GM21529 (cell line): Measurements from ENCODE around the gene CES2.
"Not testable (repeated sequence)": the region's sequence is repeated elsewhere in the genome, so short reads cannot be mapped to it uniquely, and the experiment has no call there.

Source experiments
- ATAC-seq: cut with Tn5 transposase; IDR thresholded peaks from one replicate; pipeline ENCODE4 v1.9.1; 2021; ENCODE audit not compliant: unreplicated experiment

Gene CES2

GRCh38 chr16:66952430-66953110, 17.3 kb downstream of the CES2 start:
- ATAC-seq, result no peak

GRCh38 chr16:66953462-66954096, 18.3 kb downstream of the CES2 start:
- ATAC-seq, result no peak

GRCh38 chr16:66954097-66954659, 18.9 kb downstream of the CES2 start:
- peak; percentile 56 for ATAC-seq

GRCh38 chr16:66955363-66956153, 20.2 kb downstream of the CES2 start:
- not testable (repeated sequence) for ATAC-seq

GRCh38 chr16:66956154-66956457, 20.8 kb downstream of the CES2 start:
- ATAC-seq, result not testable (repeated sequence)

- no peak for ATAC-seq
Measured at GRCh38 chr16:66958857-66959703, 23.8 kb downstream of the CES2 start.

- no peak for ATAC-seq
Measured at GRCh38 chr16:66959704-66960161, 24.4 kb downstream of the CES2 start.

GRCh38 chr16:66960270-66960669, 25.0 kb downstream of the CES2 start:
- ATAC-seq, result no peak

GRCh38 chr16:66961065-66961744, 25.9 kb downstream of the CES2 start, which contains the start of gene CES3:
Gene CES3 (plus strand): TSS chr16:66961266. CDS start chr16:66961308, 42 bp downstream.
- ATAC-seq, result peak; percentile 59

- ATAC-seq, result no peak
Measured at GRCh38 chr16:66961914-66962313, 26.6 kb downstream of the CES2 start.

GRCh38 chr16:66964049-66964448, 28.7 kb downstream of the CES2 start:
- no peak for ATAC-seq

GRCh38 chr16:66968847-66969246, 33.5 kb downstream of the CES2 start:
- ATAC-seq, result no peak

GRCh38 chr16:66970775-66971720, 35.7 kb downstream of the CES2 start:
- ATAC-seq, result no peak

- no peak for ATAC-seq
Measured at GRCh38 chr16:66972983-66973382, 37.7 kb downstream of the CES2 start.

GRCh38 chr16:66973716-66974115, 38.4 kb downstream of the CES2 start:
- ATAC-seq, result no peak

GRCh38 chr16:66974156-66974931, 39.0 kb downstream of the CES2 start:
- not testable (repeated sequence) for ATAC-seq

- ATAC-seq, result not testable (repeated sequence)
Measured at GRCh38 chr16:66974932-66975246, 39.6 kb downstream of the CES2 start.

GRCh38 chr16:66975302-66975893, 40.1 kb downstream of the CES2 start:
- ATAC-seq, result no peak
